Measurements from ENCODE around the gene COQ9.
"Not testable (repeated sequence)": the region's sequence is repeated elsewhere in the genome, so short reads cannot be mapped to it uniquely, and the experiment has no call there.

The COQ9 gene

DNA sequence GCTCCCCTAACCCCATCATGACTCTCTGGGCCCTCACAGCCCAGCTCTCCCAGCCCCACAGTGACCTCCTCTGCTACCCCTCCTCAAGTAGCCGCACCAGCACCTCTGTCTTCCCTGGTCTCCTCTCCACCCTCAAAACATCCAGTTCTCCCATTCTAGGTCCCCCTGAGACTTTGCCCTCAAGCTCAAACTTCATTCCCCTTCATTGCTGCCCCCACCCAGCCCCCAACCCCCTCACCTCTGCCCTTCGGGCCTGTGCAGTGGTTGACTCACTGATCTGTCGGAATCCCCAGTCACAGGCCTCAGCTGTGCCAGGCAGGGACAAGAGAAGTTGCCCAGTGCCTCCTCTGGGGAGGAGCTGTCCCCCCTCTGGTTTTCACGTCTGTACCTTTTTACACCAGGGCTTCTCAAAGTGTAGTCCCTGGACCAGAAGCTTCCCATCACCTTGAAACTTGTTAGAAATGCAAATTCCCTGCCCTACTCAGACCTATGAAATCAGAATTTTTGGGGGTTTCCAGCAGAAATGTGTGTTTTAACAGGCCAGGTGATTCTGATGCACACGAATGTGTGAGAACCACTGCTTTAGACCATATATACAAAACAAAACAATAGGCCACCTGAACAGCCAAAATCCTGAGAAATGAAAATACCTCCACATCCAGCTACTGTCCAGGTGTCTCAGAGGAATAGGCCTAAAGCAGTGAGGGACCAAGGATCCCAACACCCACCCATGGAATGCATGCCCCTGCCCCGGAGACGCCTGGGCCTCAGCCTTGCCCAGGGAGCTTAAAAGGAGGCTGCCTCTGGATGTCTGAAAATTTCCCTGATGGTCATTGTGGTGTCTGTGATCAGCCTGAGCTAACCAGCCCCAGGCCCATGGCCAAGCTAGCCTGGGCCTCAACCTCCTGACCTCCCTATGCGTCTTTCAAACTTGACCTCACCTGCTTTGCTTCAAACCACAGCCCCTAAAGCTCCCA is 39.9 kb downstream of the COQ9 start:
- DNase-seq, result no peak

DNA sequence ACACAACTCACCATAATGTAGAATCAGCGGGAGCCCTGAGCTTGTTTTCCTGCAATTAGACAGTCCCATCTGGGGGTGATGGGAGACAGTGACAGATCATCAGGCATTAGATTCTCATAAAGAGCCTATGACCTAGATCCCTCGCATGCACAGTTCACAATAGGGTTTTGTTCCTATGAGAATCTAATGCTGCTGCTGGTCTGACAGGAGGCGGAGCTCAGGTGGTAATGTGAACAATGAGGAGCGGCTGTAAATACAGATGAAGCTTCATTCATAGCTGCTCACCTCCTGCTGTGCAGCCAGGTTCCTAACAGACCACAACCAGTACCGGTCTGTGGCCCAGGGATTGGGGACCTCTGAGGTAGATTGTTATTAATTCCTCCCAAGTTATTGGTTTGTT is 42.0 kb downstream of the COQ9 start:
- no peak for DNase-seq

DNA sequence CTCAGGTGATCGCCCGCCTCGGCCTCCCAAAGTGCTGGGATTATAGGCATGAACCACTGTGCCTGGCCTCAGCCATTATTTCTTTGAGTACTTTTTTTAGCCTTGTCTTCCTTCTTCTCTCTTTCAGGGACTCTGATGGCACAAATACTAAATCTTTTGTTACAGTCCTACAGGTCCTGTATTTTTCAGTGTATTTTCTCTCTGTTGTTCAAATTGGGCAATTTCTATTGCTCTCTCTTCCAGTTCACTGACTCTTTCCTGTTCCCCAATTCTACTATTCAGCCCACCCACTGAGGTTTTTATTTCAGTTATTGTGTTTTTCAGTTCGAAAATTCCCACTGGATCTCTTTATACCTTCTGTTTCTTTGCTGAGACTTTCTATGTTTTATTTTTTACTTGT is 46.5 kb downstream of the COQ9 start:
- no peak for DNase-seq

DNA sequence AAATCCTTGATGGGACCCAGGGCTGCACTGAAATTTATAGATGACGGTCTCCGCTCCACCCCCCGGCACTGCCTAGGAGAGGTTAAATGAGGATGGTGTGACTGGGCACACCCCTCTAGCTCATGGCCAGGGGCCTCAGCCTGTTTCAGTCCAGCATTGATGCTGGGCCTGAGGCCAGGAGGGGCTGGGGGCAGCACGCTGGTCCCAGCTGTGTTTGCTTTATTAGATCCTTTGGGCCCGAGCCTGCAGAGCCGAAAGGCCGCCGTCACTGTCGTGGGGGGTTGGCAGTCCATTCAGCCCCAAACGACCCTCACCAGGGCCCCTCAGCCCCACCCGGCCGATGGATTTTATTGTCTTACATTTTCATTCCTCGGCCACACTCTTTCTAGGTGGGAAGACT is 49.8 kb downstream of the COQ9 start:
- no peak for DNase-seq

DNA sequence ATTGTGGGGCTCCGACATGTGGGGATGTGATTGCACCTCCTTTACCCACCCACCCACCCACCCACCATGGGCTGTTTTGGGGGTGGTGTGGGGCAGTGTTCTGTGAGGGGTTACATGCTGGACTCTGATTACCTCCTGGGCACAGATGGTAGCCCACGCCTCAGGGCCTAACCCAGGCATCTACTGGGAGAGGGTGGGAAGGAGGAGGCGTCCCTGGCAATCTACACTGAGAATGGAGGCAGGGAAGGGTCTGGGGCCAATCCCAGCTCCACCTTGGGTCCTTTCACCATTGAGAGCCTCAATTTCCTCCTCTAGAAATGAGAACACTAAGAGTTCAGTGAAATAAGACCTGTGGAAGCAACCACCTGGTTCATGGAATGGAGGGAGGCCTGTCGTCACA is 50.8 kb downstream of the COQ9 start:
- DNase-seq, result no peak

DNA sequence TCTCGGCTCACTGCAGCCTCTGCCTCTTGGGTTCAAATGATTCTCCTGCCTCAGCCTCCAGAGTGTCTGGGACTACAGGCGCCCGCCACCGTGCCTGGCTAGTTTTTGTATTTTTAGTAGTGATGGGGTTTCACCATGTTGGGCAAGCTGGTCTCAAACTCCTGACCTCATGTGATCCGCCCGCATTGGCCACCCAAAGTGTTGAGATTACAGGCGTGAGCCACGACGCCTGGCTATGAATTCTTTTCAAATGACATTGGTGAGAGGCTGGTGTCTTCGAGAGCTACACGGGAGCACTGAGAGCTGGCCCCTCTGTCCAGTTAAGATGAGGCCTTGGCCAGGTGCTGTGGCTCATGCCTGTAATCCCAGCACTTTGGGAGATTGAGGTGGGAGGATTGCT is 52.7 kb downstream of the COQ9 start:
- DNase-seq, result not testable (repeated sequence)

GRCh38 chr16:57500578-57501111 is 53.4 kb downstream of the COQ9 start:
- DNase-seq, result no peak

DNA sequence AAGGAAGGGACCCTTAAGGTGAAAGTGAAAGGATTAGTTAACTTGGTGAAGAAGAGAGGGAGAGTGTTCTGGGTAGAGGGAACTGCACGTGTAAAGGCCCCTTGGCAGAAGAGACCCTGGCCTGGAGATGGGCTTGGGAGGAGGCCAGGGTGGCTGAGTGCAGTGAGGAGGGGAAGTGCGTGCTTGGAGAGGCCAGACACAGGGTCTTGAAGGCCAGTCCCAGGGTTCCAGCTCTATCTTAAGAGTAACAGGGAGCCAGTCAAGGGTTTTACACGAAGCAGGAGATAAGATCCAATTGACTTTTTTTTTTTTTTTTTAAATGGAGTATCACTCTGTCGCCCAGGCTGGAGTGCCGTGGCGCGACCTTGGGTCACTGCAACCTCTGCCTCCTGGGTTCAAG is 54.2 kb downstream of the COQ9 start:
- no peak for DNase-seq

- no peak for DNase-seq
Measured at GRCh38 chr16:57502048-57502775, 54.9 kb downstream of the COQ9 start.

DNA sequence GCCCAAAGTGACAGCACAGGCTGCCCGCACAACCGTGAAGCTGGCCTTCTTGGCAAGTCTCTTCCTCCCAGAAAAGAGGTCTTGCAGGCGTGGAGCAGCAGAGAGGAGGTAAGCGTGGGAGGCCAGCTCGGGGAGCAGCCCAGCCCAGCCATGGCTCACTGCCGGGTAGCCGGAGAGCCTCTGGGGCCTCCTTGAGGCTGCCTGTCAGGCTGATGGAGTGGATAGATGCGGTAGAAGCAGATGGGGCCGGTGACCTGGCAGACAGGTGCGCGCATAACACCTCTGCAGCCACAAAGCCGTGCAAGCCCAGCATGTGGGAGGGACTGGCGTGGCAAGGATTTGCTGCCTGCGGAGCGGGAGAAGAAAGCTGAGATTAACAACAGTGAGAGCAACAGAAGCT is 56.1 kb downstream of the COQ9 start:
- DNase-seq, result no peak

DNA sequence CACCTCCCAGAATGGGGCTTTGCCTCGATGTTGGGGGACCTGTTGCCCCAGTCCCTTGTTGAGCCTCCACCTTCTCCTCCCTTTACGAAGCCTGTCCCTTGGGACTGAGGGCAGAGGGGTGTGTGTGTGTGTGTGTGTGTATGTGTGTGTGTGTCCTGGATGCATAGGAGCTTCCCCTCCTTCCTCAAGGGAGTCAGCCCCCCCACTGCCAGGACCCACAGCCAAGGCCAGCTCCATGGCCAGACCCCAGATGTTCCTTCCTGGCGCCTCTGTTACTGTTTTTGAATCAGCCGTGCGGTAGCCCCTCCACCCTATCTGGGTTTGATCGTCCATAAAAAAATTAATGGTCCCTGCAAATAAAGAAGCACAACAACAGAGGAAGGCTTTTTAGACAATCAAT is 56.7 kb downstream of the COQ9 start:
- DNase-seq, result no peak

- DNase-seq, result no peak
Measured at GRCh38 chr16:57504491-57504890, 57.2 kb downstream of the COQ9 start.

GRCh38 chr16:57505169-57505568 is 57.9 kb downstream of the COQ9 start:
- no peak for DNase-seq

GRCh38 chr16:57507136-57508034 is 60.1 kb downstream of the COQ9 start:
- DNase-seq, result no peak

- DNase-seq, result no peak
Measured at GRCh38 chr16:57508035-57508425, 60.8 kb downstream of the COQ9 start.

- DNase-seq, result no peak
Measured at GRCh38 chr16:57509231-57509923, 62.1 kb downstream of the COQ9 start.

- no peak for DNase-seq
Measured at GRCh38 chr16:57510016-57510871, 63.0 kb downstream of the COQ9 start.
